Lower lobe of right lung (tissue), 2 donors: ENCODE measurements around the gene KIAA0040. TPM values are rescaled to one million over a fixed set of nuclear protein-coding genes. Genes with fewer than 3 reads are reported as not detected.

ENCODE experiments used
- ATAC-seq, 2 donors: fragments of 200-7000 bp; cut with Tn5 transposase; one replicate each; pipeline ENCODE4 v1.9.1; 2020 to 2022; ENCODE audit warnings: mild to moderate bottlenecking in 2 of 2, moderate library complexity in 2 of 2
- DNase-seq: peaks from one replicate; pipeline ENCODE4 v3.0.0-alpha.2; 2020
- H3K27ac ChIP-seq: fragments of 200-600 bp; one replicate; pipeline ENCODE4 v1.8.0; 2022
- H3K27me3 ChIP-seq: fragments of 200-600 bp; one replicate; pipeline ENCODE4 v1.8.0; 2022; ENCODE audit warnings: low read depth
- H3K36me3 ChIP-seq: fragments of 200-600 bp; one replicate; pipeline ENCODE4 v1.8.0; 2022; ENCODE audit warnings: mild to moderate bottlenecking
- H3K4me1 ChIP-seq: fragments of 200-600 bp; one replicate; pipeline ENCODE4 v1.8.0; 2022
- H3K4me3 ChIP-seq: fragments of 200-600 bp; one replicate; pipeline ENCODE4 v1.8.0; 2022; ENCODE audit warnings: mild to moderate bottlenecking
- H3K9me3 ChIP-seq: fragments of 200-600 bp; one replicate; pipeline ENCODE4 v1.8.0; 2022
- CTCF ChIP-seq: fragments of 200-600 bp; IDR thresholded peaks from one replicate; pipeline ENCODE4 v1.8.0; 2022; ENCODE audit warnings: antibody characterized with exemption, mild to moderate bottlenecking
- intact Hi-C: fragments of 100-400 bp; cut with DNase I; formaldehyde crosslinking; loops from one replicate; pipeline ENCODE4 v1.11.0; 2022
- total RNA-seq: library from RNA; stranded (reverse); fragmentation: NEBNext Ultra II Directional; extraction: Animal tissue kit (Norgen Biotek cat#: 25700); gene quantifications from one replicate; pipeline ENCODE4 v1.2.1, GENCODE V29; 2021
- donor health status: DM: no; HTN: yes; CAD: no; lungs with severe emphysema.

KIAA0040 gene
- total RNA-seq, 1 donor from 2014 or later = 46.9 TPM

GRCh38 chr1:175193527-175193910, 943 bp upstream of the KIAA0040 start:
- Histone ChIP-seq H3K4me3 (peak overlapping the region; percentile 66), H3K27me3 (no peaks in the 10 kb centered on the region), H3K27ac (peak overlapping the region; percentile 93), H3K9me3 (no peaks in the 10 kb centered on the region), H3K4me1 (peaks cover 63% of the 10 kb centered on the region), H3K36me3 (no peaks in the 10 kb centered on the region)
- intact Hi-C loops = no loop called here
- no peak for TF ChIP-seq CTCF
- ATAC-seq (no peak), DNase-seq (no peak)

DNA sequence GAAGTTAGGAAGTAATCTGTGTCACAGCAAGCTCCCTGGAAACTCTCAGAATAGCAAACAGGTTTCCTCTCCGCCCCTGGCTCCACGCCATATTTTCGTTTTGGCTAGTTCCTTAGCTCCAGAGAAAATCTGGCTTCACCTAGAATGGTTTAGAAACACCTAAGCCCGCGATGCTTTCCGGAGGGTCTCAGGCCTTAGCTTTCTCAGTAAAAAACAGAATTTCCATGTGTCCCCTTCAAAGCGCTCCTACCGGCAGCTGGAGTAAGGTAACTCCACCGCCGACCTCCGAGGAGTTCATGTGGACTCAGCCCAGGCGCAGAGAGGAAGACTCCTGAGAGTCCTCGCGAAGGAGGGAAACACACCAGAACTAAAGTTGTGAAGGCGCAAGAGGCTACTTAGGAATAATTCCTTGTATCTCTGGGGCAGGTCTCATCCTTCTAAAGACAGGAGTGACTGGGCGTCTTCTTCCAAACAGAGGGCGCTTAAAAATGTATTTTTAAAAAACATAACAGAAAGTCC, 406 bp downstream of the KIAA0040 start:
- Histone ChIP-seq H3K9me3 (no peaks in the 10 kb centered on the region), H3K4me3 (peak overlapping the region; percentile 66), H3K27ac (peak overlapping the region; percentile 93), H3K27me3 (no peaks in the 10 kb centered on the region), H3K4me1 (peaks cover 61% of the 10 kb centered on the region), H3K36me3 (no peaks in the 10 kb centered on the region)
- no peak for TF ChIP-seq CTCF
- ATAC-seq (peak; percentile 43 to 64), DNase-seq (peak; percentile 75)
- intact Hi-C loops = no loop called here

DNA sequence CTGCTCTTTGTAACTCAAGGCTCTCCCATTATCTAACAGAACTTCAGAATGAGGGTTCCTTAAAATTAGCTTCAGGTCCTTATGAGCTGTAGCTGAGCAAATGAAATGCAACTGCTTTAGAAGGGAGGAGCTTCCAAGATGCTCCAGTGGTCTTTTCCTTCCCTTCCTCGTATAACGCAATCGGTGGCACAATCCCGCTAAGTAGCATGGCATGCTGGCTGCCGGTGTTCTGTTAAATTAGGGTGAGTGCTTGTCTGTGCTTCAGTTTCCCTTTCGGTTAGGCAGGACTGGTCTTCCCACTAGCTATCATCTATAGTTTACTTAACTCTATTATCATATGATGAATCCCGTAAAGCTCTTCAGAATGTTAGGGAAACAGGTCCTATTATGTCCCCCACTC, 917 bp downstream of the KIAA0040 start:
- Histone ChIP-seq H3K9me3 (no peaks in the 10 kb centered on the region), H3K27ac (peak overlapping the region; percentile 93), H3K4me3 (peak overlapping the region; percentile 66), H3K27me3 (no peaks in the 10 kb centered on the region), H3K4me1 (peaks cover 62% of the 10 kb centered on the region), H3K36me3 (no peaks in the 10 kb centered on the region)
- no peak for DNase-seq
- TF ChIP-seq CTCF = no peak
- intact Hi-C loops = no loop called here
- peak; percentile 49 to 58 for ATAC-seq

- Histone ChIP-seq H3K36me3 (no peaks in the 10 kb centered on the region), H3K9me3 (no peaks in the 10 kb centered on the region), H3K4me1 (peaks cover 80% of the 10 kb centered on the region), H3K27ac (peak overlapping the region; percentile 93), H3K4me3 (peak overlapping the region; percentile 66), H3K27me3 (no peaks in the 10 kb centered on the region)
- intact Hi-C loops = no loop called here
- TF ChIP-seq CTCF = no peak
- DNase-seq = peak; percentile 57
- ATAC-seq = peak in 1 of 2 donors; percentile 44
Observed at GRCh38 chr1:175188936-175189335, 3.6 kb downstream of the KIAA0040 start.

- Histone ChIP-seq H3K9me3 (no peaks in the 10 kb centered on the region), H3K4me3 (no peak overlapping the region), H3K36me3 (peaks cover 7% of the 10 kb centered on the region), H3K27me3 (no peaks in the 10 kb centered on the region), H3K27ac (no peak overlapping the region), H3K4me1 (peaks cover 90% of the 10 kb centered on the region)
- intact Hi-C loops = no loop called here
- DNase-seq (no peak), ATAC-seq (no peak)
- TF ChIP-seq CTCF = no peak
Observed at GRCh38 chr1:175186433-175187160, 6.0 kb downstream of the KIAA0040 start.
